ENCODE results near the gene DIS3L2. TPM values are rescaled to one million over a fixed set of nuclear protein-coding genes. Genes with fewer than 3 reads are reported as not detected.

Gene DIS3L2
- total and polyA plus RNA-seq, 2 of the 4 experiments (the other 2 are of a cell fraction) = 14.7 to 19.2 TPM

DNA sequence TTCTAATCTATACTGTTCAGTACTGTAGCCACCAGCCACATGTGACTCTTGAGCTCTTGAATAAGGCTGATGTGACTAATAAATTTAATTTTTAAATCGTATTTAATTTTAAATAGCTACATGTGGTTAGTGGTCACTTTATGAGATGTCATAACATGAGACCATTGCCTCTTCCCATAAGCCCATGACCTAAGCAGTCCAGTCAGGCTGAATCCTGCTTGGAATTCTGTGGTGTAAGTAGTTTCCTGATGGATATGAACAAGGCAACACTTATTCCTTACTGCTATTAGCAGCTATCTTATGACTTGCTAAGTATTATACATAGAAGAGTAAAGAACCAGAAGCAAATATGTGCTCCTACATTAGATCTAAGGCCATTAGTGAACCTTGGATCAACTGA, 150.0 kb downstream of the DIS3L2 start:
- Histone ChIP-seq H2AK5ac (ENCODE audit: low read depth, low read length) (no peak overlapping the region), H3K9me3 (ENCODE audit: control insufficient read depth, insufficient read depth, low read length) (no peaks in the 10 kb centered on the region), H3K36me3 (ENCODE audit: control insufficient read depth, insufficient read depth, low read length) (no peaks in the 10 kb centered on the region), H2AK9ac (replicated peaks; ENCODE audit: low read depth, low read length, poor library complexity) (no peak overlapping the region), H2BK120ac (ENCODE audit: low read depth, low read length) (no peak overlapping the region), H3K4me3 (ENCODE audit: insufficient read depth, low read depth, low read length) (no peak overlapping the region), H3K4me1 (ENCODE audit: control insufficient read depth, insufficient read depth, low read length) (no peaks in the 10 kb centered on the region), H3K18ac (ENCODE audit: low read depth, low read length) (no peak overlapping the region), H3K9me1 (ENCODE audit: insufficient read depth, low read length) (no peaks in the 10 kb centered on the region), H2BK15ac (ENCODE audit: low read depth, low read length) (no peak overlapping the region), H3K27me3 (ENCODE audit: control insufficient read depth, insufficient read depth, low read length) (no peaks in the 10 kb centered on the region), H3K27ac (ENCODE audit: insufficient read depth, low read length) (no peak overlapping the region), H4K8ac (ENCODE audit: low read depth in 2 of 2, low read length in 2 of 2) (no peak overlapping the region), H3K9ac (ENCODE audit: low read depth, low read length) (no peak overlapping the region), H3K4ac (ENCODE audit: low read depth, low read length) (no peak overlapping the region), H4K91ac (ENCODE audit: insufficient read depth, low read depth, low read length) (no peak overlapping the region), H3K14ac (replicated peaks; ENCODE audit: low read depth, low read length) (no peak overlapping the region), H3K4me2 (ENCODE audit: low read depth, low read length) (no peak overlapping the region), H2BK5ac (ENCODE audit: low read depth, low read length, poor library complexity, severe bottlenecking) (no peak overlapping the region), H2AFZ (replicated peaks; ENCODE audit: low read length, poor library complexity) (no peak overlapping the region), H2BK20ac (ENCODE audit: low read depth, low read length) (no peak overlapping the region), H3K79me1 (ENCODE audit: low read depth in 1 of 2, low read length in 2 of 2) (no peaks in the 10 kb centered on the region), H4K5ac (ENCODE audit: low read depth, low read length) (no peak overlapping the region), H3K56ac (ENCODE audit: extremely low read depth, insufficient read depth, low read length) (no peak overlapping the region), H4K20me1 (ENCODE audit: insufficient read depth, low read length) (no peaks in the 10 kb centered on the region), H3K23ac (ENCODE audit: low read depth, low read length) (no peak overlapping the region)
- ATAC-seq (ENCODE audit: low read depth) (no peak), DNase-seq (no peak)
- no TSS peak for BruUV-seq (replicated peaks)
- ChIA-PET POLR2A (ENCODE audit: unreplicated experiment) (no interaction called here), CTCF (no interaction called here)
- no peak for TF ChIP-seq CEBPB (IDR thresholded peaks at IDR 0.05; ENCODE audit: low read depth, low read length)
- no peak for TF ChIP-seq MAZ (IDR thresholded peaks at IDR 0.05; ENCODE audit: borderline replicate concordance, low read depth, low read length)
- TF ChIP-seq FOS (IDR thresholded peaks at IDR 0.05; ENCODE audit: low read depth, low read length) = no peak
- no peak for TF ChIP-seq RFX5 (IDR thresholded peaks at IDR 0.05; ENCODE audit: low read depth, low read length)
- WGBS, 2 experiments (ENCODE audit: extremely low coverage in 2 of 2, insufficient read length in 1 of 2) = no CpG with 5 or more reads among the region's 1 CpG
- dilution Hi-C loops (cut with HindIII; ENCODE audit: low sequenced_read_pairs, unreplicated experiment) = no loop called here
- in situ Hi-C loops (cut with MboI; ENCODE audit: low sequenced_read_pairs) = no loop called here
- intact Hi-C loops (cut with micrococcal nuclease) = no loop called here
